Caki2 (cell line): Measurements from ENCODE around the gene GLT6D1. TPM values are rescaled to one million over a fixed set of nuclear protein-coding genes. Genes with fewer than 3 reads are reported as not detected.

ENCODE experiments used
- DNase-seq: peaks from one replicate; pipeline ENCODE4 v3.0.0-alpha.2; 2015; ENCODE audit warnings: low read depth
- in situ Hi-C: cut with HindIII; loops from 2 replicates; pipeline ENCODE4 v1.10.0; 2016; ENCODE audit warnings: low sequenced_read_pairs, low pct_unique_long_range_greater_than_20kb, mixed read lengths
- total RNA-seq: library from RNA; depleted of rRNA; stranded (reverse); fragments of >200 nt; shearing (Covaris generic); gene quantifications from 2 replicates; pipeline ENCODE4 v1.2.3, GENCODE V29; 2014; ENCODE audit warnings: low replicate concordance

Gene GLT6D1
- total RNA-seq, 1 experiment from 2014 or later: not detected

DNA sequence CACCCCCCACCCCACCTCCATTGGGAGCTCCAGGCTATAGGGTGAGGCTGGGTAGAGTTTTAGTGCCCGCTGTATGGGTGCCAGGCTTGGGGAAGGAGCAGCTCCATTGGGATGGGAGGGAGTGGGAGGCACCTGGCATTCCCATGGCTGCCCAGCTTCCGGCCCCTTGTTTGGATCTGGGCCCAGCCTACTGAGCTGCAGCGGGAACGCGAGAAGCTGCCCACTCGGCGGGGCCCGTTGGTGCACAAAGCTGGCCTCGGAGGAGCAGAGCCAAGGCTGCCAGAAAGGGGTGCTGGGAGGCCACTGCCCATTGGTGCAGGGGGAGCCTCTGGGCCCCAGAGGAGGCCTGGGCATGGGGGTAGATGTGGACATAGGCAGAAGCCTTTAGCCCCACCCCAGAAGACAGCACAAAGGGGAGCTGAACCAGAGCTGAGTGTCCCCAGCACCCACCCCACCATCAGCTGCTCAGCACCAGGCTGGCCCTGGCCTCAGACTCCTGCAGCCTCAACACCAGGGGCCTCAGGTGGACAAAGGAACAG is 28.2 kb upstream of the GLT6D1 start:
- no peak for DNase-seq
- in situ Hi-C loops: no loop called here

DNA sequence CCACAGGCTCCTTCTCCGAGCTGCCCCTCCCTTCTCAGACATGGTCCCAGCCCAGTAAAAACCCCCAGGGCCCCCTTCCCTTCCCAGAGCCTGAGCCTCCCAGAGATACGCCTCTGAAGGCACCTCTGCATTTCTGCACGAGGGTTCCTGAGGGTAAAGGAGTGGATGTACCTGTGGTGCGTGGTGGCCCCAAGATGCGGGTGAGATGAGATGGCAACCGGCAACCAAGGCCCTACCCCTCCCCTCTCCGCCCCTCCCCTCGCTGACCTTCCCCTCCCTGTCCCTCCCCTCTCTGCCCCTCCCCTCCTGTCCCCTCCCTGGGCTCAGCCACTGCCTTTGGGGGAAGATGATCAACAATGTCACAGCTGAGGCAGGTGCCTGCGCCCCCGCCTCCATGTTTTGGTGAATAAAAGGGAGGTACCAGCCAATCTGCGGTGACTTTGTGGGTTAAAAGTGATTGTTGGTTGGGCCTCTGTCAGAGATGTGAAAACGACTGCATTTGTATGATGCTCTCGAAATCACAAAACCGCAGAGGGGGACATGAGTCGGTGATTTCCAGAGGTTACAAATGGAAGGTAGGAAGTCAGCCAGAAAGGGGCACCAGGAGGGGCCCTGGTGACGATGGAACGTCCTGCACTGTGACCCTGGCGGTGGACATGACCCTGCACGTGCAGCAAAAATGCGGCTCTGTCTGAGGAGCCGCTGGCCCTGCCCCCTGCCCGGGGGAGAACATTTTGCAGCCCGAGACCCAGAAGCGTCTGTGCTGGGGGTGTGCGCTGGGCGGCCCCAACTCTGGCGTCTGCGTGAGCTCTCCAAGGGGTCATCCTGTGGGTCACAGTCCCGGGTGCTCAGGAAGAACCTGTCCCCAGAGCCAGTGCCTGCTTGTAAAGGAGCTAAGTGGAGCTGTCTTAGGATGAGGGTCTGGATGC is 27.5 kb upstream of the GLT6D1 start:
- in situ Hi-C loops: no loop called here
- no peak for DNase-seq

DNA sequence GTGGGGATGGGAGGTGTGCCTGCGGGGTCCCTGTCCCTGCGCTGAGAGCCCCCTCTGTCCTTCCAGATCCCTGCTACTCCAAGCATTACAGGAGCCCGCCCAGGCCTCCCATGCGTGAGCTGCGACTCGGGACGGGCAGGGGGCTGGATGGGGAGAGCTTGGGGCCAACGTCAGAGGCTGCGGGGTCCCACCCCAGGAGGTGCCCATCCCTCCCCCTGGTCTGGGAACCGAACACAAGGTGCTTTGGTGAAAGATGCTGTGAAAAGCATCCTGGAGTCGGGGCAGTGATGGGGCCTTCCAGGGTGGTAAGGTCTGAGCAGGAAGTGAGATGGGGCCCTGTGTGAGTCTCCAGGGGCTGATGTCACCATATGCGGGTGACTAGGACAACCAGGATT is 26.5 kb upstream of the GLT6D1 start:
- in situ Hi-C loops: no loop called here
- no peak for DNase-seq

DNA sequence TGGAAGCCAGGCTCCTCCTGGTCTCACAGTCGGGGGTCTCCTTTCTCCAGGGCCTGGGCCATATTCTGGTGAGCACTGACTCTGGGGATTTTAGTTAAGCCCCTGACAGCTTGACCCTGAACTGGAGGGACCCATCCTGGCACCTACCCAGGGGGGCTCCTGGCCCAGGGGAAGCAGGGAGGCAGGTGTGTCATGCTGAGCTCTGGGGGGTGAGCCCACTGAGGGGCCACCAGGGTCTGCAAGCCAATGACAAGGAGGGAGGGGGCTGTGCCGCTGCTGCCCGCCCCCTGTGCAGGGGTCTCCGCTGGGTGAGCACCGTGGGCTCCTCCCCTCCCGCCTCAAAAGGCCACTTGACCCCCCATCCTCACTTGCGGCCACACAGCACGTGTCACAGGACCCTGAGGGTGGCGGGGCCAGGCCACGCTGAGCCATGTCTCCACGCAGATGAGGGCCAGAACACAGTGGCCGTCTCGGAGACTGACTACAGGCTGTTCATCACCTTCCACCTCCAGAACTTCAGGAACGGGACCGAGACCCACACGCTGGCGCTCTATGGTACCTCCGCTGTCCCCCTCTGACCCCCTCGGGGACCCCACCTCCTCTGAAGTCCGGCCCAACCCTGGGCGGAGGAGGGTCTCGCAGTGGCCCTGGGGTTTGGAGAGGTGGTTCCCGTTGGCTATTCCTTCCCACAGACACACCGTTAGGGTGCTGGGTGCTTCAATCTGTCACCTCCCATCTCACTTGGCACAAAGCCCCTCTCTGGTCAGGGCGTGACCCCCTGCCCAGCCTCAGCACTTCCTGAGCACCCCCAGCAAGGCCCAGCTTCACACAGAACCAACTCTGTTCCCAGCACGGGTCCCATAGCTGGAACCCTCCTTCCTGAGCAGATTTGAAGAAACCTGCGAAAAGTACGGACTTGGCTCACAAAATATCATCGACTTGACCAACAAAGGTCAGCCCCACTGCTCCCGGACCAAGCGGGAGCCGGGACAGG is 25.8 kb upstream of the GLT6D1 start:
- DNase-seq: no peak
- in situ Hi-C loops: no loop called here

DNA sequence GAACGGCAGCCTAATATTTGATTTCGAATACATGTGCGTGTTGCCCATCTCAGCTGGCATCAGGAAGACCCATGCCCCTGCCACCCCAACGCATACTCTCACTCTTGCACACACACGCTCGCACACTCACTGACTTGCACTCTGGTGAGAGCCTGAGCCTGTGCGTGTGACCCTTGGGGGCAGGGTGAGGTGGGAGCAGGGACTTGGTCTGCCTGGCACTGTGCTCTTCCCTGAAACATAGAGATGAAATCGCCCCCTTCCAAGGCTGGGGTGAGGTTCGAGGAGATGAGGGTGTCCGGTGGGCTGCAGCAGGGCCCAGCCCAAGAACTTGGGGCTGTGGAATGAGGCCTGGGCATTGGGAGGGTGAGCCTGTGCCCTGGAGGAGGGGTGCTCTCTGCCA is 24.9 kb upstream of the GLT6D1 start:
- DNase-seq: no peak
- in situ Hi-C loops: no loop called here

DNA sequence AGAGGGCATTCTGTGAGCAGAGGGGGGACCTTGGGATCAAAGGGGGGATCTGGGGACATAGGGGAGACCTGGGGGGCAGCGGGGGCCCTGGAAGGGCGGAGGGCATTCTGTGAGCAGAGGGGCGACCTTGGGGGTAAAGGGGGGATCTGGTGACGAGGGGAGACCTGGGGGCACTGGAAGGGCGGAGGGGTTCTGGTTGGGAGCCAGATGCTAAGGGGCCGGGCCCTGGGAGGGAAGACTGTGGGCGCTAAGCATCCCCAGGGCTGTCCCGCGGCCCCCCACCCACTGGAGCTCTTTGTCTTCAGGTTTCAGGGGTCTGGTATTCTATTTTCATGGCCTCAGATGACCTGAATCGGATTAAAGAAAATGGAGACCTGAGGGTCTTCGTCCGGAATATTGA is 24.5 kb upstream of the GLT6D1 start:
- no peak for DNase-seq
- in situ Hi-C loops: no loop called here

DNA sequence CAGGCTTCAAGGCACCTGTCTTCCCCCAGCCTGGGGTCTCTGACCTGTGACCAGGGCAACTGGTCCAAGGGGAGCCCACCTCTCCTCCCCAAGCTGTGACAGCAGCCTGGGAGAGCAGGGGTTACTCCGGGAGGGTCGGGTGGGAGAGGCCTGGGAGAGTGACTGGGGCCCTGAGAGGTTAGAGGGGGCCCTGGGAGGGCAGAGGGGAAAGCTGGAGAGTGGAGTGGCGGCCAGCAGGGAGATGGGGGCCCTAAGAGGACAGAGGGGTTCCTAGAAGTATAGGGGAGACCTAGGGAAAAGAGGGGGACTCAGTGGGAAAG is 24.1 kb upstream of the GLT6D1 start:
- in situ Hi-C loops: no loop called here
- no peak for DNase-seq

DNA sequence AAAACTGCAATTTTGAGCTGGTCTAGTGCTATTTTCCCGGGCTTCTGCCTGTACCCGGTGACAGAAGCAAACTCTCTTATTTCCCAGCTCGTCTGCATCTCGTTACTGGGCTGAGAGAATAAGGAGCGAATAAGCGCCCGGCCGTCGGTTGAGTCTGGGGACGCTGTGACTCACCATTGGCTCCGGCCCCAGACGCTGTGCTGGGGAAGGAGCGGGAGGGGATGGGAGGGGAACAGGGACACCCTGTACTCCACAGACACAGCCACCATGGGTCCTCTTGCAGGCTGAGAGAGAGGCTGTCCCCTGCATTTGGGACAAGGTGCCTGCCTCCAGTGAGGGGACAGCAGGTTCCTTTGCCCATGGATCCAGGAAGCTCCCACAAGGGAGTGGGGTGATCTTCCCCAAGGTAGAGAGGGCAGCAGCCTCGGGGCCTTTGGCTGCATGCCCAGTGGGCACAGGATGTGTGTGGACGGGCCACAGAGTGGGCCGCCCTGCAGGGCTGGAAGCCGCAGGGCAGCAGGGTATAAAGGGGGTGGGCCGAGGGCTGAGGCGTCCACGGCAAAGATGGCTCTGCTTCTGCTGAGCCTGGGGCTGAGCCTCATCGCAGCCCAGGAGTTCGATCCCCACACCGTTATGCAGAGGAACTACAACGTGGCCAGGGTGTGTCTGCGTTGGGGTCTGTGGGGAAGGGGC is 23.6 kb upstream of the GLT6D1 start, which contains the start of gene LCN9:
TSS of gene LCN9 (plus strand) at position 552 of the 693 bp plus-strand sequence. CDS start at position 565, 13 bp downstream.
- no peak for DNase-seq
- in situ Hi-C loops: no loop called here

DNA sequence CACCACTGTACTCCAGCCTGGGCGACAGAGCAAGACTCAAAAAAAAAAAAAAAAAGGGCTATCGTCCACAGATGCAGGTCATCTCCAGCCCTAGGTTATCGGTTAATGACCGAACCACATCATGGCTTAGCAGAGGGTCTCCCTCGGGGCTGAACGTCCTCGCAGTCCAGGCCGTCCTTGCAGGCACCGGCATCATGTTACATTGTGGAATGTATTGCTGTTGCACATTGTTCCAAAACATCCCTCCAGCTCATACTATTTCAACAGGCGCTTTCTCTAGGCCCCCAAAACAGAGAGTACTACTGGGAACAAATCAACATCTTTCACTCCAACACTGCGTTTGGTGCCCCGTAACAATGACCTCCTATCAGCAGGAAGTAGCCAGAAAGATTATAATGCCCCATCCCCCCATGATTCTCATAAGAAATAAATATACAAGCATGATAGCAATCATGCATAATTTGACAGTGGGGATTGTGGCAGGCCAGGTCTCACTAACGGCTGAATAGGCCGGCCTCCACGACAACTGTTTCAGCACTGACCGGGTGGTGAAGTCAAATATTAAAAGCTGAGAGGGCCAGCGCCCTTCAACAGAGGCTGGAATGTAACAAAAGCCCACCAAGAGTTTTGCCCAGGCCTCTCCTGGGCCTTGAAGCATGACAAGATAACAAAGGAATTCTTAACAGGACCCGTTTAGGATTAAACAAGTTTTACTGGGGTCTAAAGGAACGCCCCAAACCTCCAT is 22.6 kb upstream of the GLT6D1 start:
- no peak for DNase-seq
- in situ Hi-C loops: no loop called here

DNA sequence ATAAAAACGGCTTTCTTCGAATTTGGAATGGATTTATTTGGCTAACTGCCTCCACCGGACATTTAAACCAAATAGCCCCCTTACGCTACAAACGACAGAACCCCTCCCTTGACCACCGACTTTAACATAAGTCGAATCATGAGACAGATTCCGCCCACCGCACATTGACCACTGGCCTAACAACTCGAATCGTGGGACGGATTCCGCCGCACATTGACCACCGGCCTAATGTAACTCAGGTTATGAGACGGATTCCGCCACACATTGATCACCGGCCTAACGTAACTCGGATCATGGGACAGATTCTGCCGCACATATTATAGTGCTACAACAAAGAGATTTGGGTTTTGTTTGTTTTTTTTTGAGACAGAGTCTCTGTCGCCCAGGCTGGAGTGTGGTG is 21.1 kb upstream of the GLT6D1 start:
- DNase-seq: no peak
- in situ Hi-C loops: no loop called here

DNA sequence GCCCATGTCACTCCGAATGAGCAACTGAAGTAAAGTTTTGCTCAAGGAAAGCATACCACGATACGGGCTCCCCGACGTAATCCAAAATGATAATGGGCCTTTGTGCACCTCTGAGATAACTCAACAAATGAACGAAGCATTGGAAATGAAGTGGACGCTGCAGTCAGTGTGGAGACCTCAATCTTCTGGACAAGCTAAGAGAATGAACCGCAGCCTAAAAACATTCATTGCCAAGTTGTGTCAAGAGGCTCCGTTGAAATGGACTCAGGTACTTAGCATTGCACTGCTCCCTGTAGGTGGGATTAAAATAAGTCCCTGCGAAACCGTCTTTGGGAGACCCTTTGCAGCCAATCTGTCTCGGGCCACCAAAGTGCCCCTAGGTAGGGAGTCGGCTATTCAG is 19.9 kb upstream of the GLT6D1 start:
- in situ Hi-C loops: no loop called here
- DNase-seq: no peak

DNA sequence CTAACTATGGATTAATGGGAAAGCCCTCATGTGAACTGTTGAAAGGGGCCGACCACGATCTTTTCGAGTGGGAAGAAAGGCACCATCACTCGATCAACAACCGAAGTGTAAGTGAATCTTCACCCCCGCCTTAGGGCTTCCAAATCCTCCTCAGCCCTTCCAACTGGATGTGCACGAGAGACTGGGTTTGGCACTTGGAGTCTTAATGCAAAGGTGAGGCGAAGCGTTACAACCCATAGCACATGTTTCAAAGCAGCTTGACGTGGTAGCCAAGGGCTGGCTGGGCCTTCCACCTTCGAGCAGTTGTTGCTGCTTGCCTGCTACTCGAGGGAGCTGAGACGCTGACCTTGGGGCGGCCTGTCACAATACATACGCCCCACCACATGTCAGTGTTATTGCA is 18.1 kb upstream of the GLT6D1 start:
- DNase-seq: no peak
- in situ Hi-C loops: no loop called here

DNA sequence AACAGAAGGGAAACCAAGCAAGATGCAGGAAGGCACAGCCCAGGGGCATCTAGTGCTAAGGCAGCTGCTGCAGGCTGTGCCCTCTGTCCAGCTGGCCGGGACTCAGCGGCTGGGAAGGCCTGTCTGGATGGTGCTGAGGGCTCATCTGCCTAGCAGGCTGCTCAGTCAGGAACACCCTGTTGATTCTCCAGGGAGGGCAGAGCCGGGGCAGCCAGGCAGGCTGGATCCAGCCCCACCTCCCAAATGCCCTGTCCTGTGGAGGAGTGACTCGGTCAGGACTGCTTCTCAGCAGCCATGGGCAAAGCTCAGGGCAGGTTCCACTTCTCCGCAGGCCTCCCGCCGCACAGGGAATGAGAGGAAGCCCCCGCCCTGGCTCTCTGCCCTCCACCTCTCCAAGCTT is 16.0 kb upstream of the GLT6D1 start:
- DNase-seq: no peak
- in situ Hi-C loops: no loop called here

DNA sequence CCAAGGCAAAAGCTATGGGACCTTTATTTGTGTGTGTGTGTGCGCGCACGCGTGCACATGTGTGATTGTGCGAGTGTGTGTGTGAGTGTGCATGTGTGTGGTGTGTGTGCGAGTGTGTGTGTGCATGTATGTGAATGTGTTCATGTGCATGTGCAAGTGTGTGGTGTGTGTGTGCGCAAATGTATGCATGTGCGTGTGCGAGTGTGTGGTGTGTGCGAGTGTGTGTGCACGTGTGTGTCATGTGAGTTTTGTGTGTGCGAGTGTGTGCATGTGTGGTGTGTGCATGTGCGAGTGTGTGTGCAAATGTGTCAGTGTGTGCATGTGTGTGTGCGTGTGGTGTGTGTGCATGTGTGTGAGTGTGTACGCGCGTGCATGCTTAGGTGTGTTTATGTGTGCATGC is 11.1 kb upstream of the GLT6D1 start:
- in situ Hi-C loops: no loop called here
- DNase-seq: no peak

DNA sequence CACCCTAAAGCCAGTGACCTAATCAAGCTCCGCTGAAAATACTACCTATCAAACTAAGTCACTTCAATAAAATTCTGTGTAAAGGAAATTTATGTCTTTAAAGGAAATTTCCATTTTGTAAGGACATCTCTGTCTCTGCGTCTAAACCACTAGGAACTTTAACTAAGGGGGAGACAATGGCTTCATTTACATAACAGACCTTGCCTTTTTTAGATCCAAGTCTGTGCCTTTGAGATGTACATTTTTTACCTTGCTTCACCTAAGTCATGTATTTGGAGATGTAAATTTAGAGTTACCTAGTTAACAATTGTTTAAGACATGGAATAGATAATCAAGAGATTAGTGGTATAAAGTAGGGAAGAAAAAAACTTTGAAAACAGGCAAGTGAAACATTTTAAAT is 10.2 kb upstream of the GLT6D1 start:
- in situ Hi-C loops: no loop called here
- no peak for DNase-seq

DNA sequence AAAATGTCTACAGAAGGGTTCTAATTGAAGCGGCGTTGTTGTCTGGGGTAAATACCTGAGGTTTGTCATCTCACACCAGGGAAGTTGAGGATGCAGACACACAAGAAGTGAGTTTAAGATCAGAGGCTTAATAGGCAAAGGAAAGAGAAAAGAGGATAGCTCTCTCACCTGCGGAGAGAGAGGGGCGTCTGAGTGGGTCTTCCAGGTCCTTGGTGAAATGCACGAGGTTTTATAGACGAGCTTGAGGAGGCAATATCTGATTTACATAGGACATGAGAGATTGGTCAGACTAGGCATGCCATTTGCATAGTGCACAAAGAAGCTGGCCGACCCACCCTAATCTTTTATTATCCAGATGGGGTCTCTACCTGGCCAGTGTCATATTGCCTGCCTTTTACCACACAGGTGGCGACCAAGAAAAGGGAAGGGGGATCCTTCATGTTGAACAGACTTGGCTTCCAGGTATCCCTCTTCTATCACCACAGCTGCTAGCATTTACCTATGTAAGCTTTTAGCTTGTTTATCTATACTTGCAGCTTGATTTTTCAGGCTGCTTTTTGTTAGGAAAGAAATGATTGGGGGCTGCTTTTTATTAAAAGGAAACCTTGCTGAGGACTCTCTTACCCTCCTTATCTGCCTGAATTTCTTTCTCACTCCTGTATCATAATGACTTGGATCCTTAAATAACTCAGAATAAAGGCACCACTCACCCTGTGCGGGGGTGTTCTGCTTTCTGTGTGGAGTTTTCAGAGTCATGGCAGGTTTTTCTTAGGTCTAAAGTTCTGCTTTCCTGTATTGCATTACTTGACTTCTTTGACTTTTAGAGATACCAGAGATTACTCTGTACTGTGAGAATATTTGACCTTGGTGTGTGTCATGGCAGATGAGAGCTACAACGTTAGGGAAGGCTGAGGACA is 9.4 kb upstream of the GLT6D1 start:
- in situ Hi-C loops: no loop called here
- DNase-seq: no peak

DNA sequence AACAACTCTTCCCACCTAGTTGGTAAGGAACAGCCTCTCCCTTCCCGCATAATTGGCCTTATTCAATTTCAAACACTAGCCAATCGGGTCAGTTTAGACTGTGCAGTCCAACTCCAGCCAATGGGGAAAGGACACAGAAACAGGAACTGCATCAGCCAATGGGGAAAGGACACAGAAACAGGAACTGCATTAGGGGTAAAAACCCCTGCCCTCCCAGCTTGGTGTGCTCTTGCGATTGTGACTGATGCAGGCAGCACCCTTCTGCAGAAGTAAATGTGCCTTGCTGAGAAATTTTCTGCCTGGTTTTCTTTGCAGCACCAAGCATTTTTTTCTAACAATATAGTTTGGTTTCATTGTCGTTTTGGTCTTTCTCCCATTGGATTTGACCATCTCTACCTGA is 8.5 kb upstream of the GLT6D1 start:
- DNase-seq: peak; percentile 6
- in situ Hi-C loops: no loop called here
